HepG2 (cell line): Measurements from ENCODE around the gene BEST2. TPM values are rescaled to one million over a fixed set of nuclear protein-coding genes. Genes with fewer than 3 reads are reported as not detected.

Source experiments
- GZF1 ChIP-seq: sonication (generic); formaldehyde crosslinking; IDR thresholded peaks from 2 replicates; pipeline ENCODE4 v1.5.1; 2020; ENCODE audit warnings: mild to moderate bottlenecking, missing genetic modification reagents
- KAT2B ChIP-seq: fragments of 150-350 bp; IDR thresholded peaks from 2 replicates; pipeline ENCODE4 v1.6.1; 2014; ENCODE audit warnings: low read depth, low read length, borderline replicate concordance
- KDM2A ChIP-seq: sonication (generic); formaldehyde crosslinking; IDR thresholded peaks from 2 replicates; pipeline ENCODE4 v1.4.0; 2020; ENCODE audit warnings: low read depth, missing genetic modification reagents, borderline replicate concordance
- KDM4B ChIP-seq: sonication (generic); formaldehyde crosslinking; IDR thresholded peaks from 2 replicates; pipeline ENCODE4 v1.4.0; 2020; ENCODE audit warnings: missing genetic modification reagents
- KDM5B ChIP-seq: sonication (generic); formaldehyde crosslinking; IDR thresholded peaks from 2 replicates; pipeline ENCODE4 v1.4.0; 2020; ENCODE audit warnings: missing genetic modification reagents, mild to moderate bottlenecking, borderline replicate concordance
- KLF12 ChIP-seq: sonication (generic); formaldehyde crosslinking; IDR thresholded peaks from 2 replicates; pipeline ENCODE4 v1.4.0; 2020; ENCODE audit warnings: missing genetic modification reagents, borderline replicate concordance
- MTF2 ChIP-seq: sonication (generic); formaldehyde crosslinking; IDR thresholded peaks from 2 replicates; pipeline ENCODE4 v1.5.0; 2020; ENCODE audit warnings: missing genetic modification reagents, borderline replicate concordance
- MXD3 ChIP-seq: IDR thresholded peaks from 2 replicates; pipeline ENCODE4 v1.6.1; 2016; ENCODE audit warnings: mild to moderate bottlenecking, missing biosample characterization, missing genetic modification reagents
- NFAT5 ChIP-seq: sonication (generic); formaldehyde crosslinking; IDR thresholded peaks from 2 replicates; pipeline ENCODE4 v1.4.0; 2020; ENCODE audit warnings: missing genetic modification reagents
- ZBTB33 ChIP-seq: sonication (generic); formaldehyde crosslinking; IDR thresholded peaks from 2 replicates; pipeline ENCODE4 v1.4.0; 2020; ENCODE audit warnings: missing genetic modification reagents
- ZNF10 ChIP-seq: sonication (generic); formaldehyde crosslinking; IDR thresholded peaks from 2 replicates; pipeline ENCODE4 v1.4.0; 2020; ENCODE audit warnings: mild to moderate bottlenecking, low read depth, missing genetic modification reagents, borderline replicate concordance
- ZNF234 ChIP-seq: sonication (generic); formaldehyde crosslinking; conservative IDR thresholded peaks from 2 replicates; pipeline ENCODE4 v1.5.1; 2020; ENCODE audit warnings: mild to moderate bottlenecking, missing genetic modification reagents
- ZNF460 ChIP-seq: sonication (generic); formaldehyde crosslinking; IDR thresholded peaks from 2 replicates; pipeline ENCODE4 v1.5.1; 2020; ENCODE audit warnings: missing genetic modification reagents, mild to moderate bottlenecking, borderline replicate concordance
- polyA plus RNA-seq, 8 experiments: library from polyadenylated mRNA; depleted of rRNA in 3 of 8; stranded (reverse) in 7 of 8; unstranded in 1 of 8; fragments of >200 nt; fragmentation: Illumina TruSeq in 4 of 8; extraction: Trizol in 4 of 8; gene quantifications; 2 replicates each; pipeline versions ENCODE4 v1.2.1 to v1.2.3, GENCODE V29; 2011 to 2016; ENCODE audit warnings: low read depth in 4 of 8, missing spikeins in 1 of 8, mixed read lengths in 1 of 8; ENCODE audit not compliant: insufficient read depth in 1 of 8
- total RNA-seq, 5 experiments: library from RNA; depleted of rRNA; stranded (reverse); fragments of >200 nt; fragmentation: Illumina TruSeq; extraction: Trizol; gene quantifications; 2 replicates each; pipeline ENCODE4 v1.2.3, GENCODE V29; 2016; ENCODE audit warnings: low read depth in 1 of 5
- TF ChIP-seq, protein P1 (sequence below): sonication (generic); formaldehyde crosslinking; IDR thresholded peaks from 2 replicates; pipeline ENCODE4 v1.4.0; 2020; ENCODE audit warnings: mild to moderate bottlenecking, missing genetic modification reagents

BEST2 gene
- total and polyA plus RNA-seq, 2 of the 13 experiments (the other 11 are each of a cell fraction or from before 2014, with no cell fraction given) = not detected

DNA sequence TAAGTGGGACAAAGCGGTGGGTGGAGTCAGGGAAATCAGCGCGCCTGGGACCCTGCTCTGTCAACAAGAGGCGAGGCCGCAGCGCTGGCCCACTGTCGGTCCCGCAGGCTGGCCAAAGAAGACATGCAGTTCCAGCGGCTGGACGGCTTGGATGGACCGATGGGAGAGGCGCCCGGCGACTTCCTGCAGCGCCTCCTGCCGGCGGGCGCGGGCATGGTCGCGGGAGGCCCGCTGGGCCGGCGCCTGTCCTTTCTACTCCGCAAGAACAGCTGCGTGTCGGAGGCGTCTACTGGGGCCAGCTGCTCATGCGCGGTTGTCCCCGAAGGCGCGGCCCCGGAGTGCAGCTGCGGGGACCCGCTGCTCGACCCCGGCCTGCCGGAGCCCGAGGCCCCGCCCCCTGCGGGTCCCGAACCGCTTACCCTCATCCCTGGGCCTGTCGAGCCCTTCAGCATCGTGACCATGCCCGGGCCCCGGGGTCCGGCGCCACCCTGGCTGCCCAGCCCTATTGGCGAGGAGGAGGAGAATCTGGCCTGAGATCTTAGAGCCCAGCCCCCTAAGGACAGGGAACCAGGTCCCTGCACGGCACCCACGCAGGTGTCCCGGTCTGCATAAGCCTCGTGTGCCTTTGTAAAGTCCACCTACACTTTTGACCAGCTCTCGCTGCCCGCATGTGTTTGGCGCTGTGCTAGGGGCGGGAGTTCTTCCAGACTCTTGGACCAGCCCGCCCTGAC lies 6.1 kb downstream of the BEST2 start (continued):
- TF ChIP-seq, protein P1, sequence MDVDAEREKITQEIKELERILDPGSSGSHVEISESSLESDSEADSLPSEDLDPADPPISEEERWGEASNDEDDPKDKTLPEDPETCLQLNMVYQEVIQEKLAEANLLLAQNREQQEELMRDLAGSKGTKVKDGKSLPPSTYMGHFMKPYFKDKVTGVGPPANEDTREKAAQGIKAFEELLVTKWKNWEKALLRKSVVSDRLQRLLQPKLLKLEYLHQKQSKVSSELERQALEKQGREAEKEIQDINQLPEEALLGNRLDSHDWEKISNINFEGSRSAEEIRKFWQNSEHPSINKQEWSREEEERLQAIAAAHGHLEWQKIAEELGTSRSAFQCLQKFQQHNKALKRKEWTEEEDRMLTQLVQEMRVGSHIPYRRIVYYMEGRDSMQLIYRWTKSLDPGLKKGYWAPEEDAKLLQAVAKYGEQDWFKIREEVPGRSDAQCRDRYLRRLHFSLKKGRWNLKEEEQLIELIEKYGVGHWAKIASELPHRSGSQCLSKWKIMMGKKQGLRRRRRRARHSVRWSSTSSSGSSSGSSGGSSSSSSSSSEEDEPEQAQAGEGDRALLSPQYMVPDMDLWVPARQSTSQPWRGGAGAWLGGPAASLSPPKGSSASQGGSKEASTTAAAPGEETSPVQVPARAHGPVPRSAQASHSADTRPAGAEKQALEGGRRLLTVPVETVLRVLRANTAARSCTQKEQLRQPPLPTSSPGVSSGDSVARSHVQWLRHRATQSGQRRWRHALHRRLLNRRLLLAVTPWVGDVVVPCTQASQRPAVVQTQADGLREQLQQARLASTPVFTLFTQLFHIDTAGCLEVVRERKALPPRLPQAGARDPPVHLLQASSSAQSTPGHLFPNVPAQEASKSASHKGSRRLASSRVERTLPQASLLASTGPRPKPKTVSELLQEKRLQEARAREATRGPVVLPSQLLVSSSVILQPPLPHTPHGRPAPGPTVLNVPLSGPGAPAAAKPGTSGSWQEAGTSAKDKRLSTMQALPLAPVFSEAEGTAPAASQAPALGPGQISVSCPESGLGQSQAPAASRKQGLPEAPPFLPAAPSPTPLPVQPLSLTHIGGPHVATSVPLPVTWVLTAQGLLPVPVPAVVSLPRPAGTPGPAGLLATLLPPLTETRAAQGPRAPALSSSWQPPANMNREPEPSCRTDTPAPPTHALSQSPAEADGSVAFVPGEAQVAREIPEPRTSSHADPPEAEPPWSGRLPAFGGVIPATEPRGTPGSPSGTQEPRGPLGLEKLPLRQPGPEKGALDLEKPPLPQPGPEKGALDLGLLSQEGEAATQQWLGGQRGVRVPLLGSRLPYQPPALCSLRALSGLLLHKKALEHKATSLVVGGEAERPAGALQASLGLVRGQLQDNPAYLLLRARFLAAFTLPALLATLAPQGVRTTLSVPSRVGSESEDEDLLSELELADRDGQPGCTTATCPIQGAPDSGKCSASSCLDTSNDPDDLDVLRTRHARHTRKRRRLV = no peak
- no peak for TF ChIP-seq NFAT5 (CRISPR knock-in tag)
- TF ChIP-seq MTF2 = no peak
- 0 out of 2 replicates have a peak, but pooled peaks have one; percentile 26 for TF ChIP-seq MXD3 (CRISPR knock-in tag)
- TF ChIP-seq ZNF234 (CRISPR knock-in tag) = no peak
- TF ChIP-seq KDM2A = peak; percentile 77
- no peak for TF ChIP-seq KDM4B (CRISPR knock-in tag)
- TF ChIP-seq KAT2B = no peak
- TF ChIP-seq KLF12 = no peak
- TF ChIP-seq KDM5B (CRISPR knock-in tag) = no peak
- TF ChIP-seq ZBTB33 (CRISPR knock-in tag) = peak; percentile 61
- no peak for TF ChIP-seq ZNF10 (CRISPR knock-in tag)
- no peak for TF ChIP-seq ZNF460
- TF ChIP-seq GZF1 = no peak
